H9 (cell line): ENCODE results near the gene CDK6. TPM values are rescaled to one million over a fixed set of nuclear protein-coding genes. Genes with fewer than 3 reads are reported as not detected.

Source experiments
- DNase-seq: peaks from one replicate; pipeline ENCODE4 v3.0.0-alpha.2; 2017
- H2AFZ ChIP-seq: one replicate; pipeline ENCODE4 v1.6.1; 2013; ENCODE audit warnings: mild to moderate bottlenecking, low read length, control low read depth, moderate library complexity
- H2AK5ac ChIP-seq: 2 replicates; pipeline ENCODE4 v1.6.1; 2013; ENCODE audit warnings: low read length, control low read depth, mixed read lengths; ENCODE audit not compliant: insufficient read length
- H2BK120ac ChIP-seq: one replicate; pipeline ENCODE4 v1.6.1; 2013; ENCODE audit warnings: low read depth, mild to moderate bottlenecking, low read length, control low read depth, inconsistent platforms; ENCODE audit not compliant: poor library complexity, severe bottlenecking
- H2BK12ac ChIP-seq: 2 replicates; pipeline ENCODE4 v1.6.1; 2013; ENCODE audit warnings: low read length, control low read depth, mixed read lengths, low read depth; ENCODE audit not compliant: insufficient read length
- H2BK15ac ChIP-seq: 2 replicates; pipeline ENCODE4 v1.6.1; 2013; ENCODE audit warnings: low read depth, low read length, control low read depth
- H2BK20ac ChIP-seq: one replicate; pipeline ENCODE4 v1.6.1; 2013; ENCODE audit warnings: low read depth, mild to moderate bottlenecking, low read length, control low read depth, inconsistent platforms; ENCODE audit not compliant: poor library complexity, severe bottlenecking
- H2BK5ac ChIP-seq: 2 replicates; pipeline ENCODE4 v1.6.1; 2013; ENCODE audit warnings: low read length, control low read depth, mixed read lengths; ENCODE audit not compliant: insufficient read length
- H3K14ac ChIP-seq: 2 replicates; pipeline ENCODE4 v1.6.1; 2013; ENCODE audit warnings: low read length, control low read depth; ENCODE audit not compliant: insufficient read depth
- H3K18ac ChIP-seq: 2 replicates; pipeline ENCODE4 v1.6.1; 2013; ENCODE audit warnings: low read depth, mild to moderate bottlenecking, mixed read lengths, low read length, control low read depth; ENCODE audit not compliant: insufficient read length
- H3K23ac ChIP-seq: 2 replicates; pipeline ENCODE4 v1.6.1; 2013; ENCODE audit warnings: low read length, control low read depth, mixed read lengths, low read depth; ENCODE audit not compliant: insufficient read length
- H3K23me2 ChIP-seq: 2 replicates; pipeline ENCODE4 v1.6.1; 2013; ENCODE audit warnings: low read depth, mild to moderate bottlenecking, mixed read lengths, low read length, control low read depth; ENCODE audit not compliant: insufficient read length, poor library complexity, severe bottlenecking
- H3K27ac ChIP-seq: 2 replicates; pipeline ENCODE4 v1.5.1; 2013; ENCODE audit warnings: low read length, control low read depth, mixed read lengths, low read depth; ENCODE audit not compliant: insufficient read length
- H3K27me3 ChIP-seq: 2 replicates; pipeline ENCODE4 v1.6.1; 2013; ENCODE audit warnings: low read length, control low read depth, inconsistent platforms; ENCODE audit not compliant: insufficient read depth
- H3K4ac ChIP-seq: 2 replicates; pipeline ENCODE4 v1.6.1; 2013; ENCODE audit warnings: low read depth, mild to moderate bottlenecking, control low read depth, inconsistent platforms, low read length, moderate library complexity
- H3K4me1 ChIP-seq: 2 replicates; pipeline ENCODE4 v1.6.1; 2013; ENCODE audit warnings: low read length, control low read depth, inconsistent platforms; ENCODE audit not compliant: insufficient read depth
- H3K4me2 ChIP-seq: 2 replicates; pipeline ENCODE4 v1.6.1; 2013; ENCODE audit warnings: low read length, control low read depth, mixed read lengths; ENCODE audit not compliant: insufficient read length, insufficient read depth
- H3K56ac ChIP-seq: 2 replicates; pipeline ENCODE4 v1.6.1; 2013; ENCODE audit warnings: low read depth, mild to moderate bottlenecking, mixed read lengths, low read length, control low read depth; ENCODE audit not compliant: insufficient read length
- H3K79me1 ChIP-seq: 2 replicates; pipeline ENCODE4 v1.6.1; 2013; ENCODE audit warnings: low read depth, mild to moderate bottlenecking, moderate library complexity, low read length, control low read depth, inconsistent platforms; ENCODE audit not compliant: insufficient read depth, poor library complexity, severe bottlenecking
- H3K79me2 ChIP-seq: 2 replicates; pipeline ENCODE4 v1.6.1; 2013; ENCODE audit warnings: low read length, control low read depth, inconsistent platforms; ENCODE audit not compliant: insufficient read depth
- H3K9ac ChIP-seq: 2 replicates; pipeline ENCODE4 v1.6.1; 2013; ENCODE audit warnings: low read length, control low read depth, mixed read lengths; ENCODE audit not compliant: insufficient read length; ENCODE audit errors: extremely low read depth
- H3K9me3 ChIP-seq: one replicate; pipeline ENCODE4 v1.6.1; 2013; ENCODE audit warnings: low read depth, low read length, inconsistent platforms; ENCODE audit not compliant: control insufficient read depth
- H3T11ph ChIP-seq: one replicate; pipeline ENCODE4 v1.6.1; 2013; ENCODE audit warnings: mild to moderate bottlenecking, low read length, control low read depth, inconsistent platforms
- H4K20me1 ChIP-seq: one replicate; pipeline ENCODE4 v1.6.1; 2013; ENCODE audit not compliant: control insufficient read depth, insufficient read length, insufficient read depth
- H4K5ac ChIP-seq: 2 replicates; pipeline ENCODE4 v1.6.1; 2013; ENCODE audit warnings: low read depth, mild to moderate bottlenecking, mixed read lengths, low read length, control low read depth; ENCODE audit not compliant: insufficient read length
- H4K8ac ChIP-seq: replicated peaks from 2 replicates; pipeline ENCODE4 v1.6.1; 2013; ENCODE audit warnings: low read length, control low read depth, mixed read lengths, low read depth; ENCODE audit not compliant: insufficient read length
- H4K91ac ChIP-seq: 2 replicates; pipeline ENCODE4 v1.6.1; 2013; ENCODE audit warnings: low read depth, mild to moderate bottlenecking, moderate library complexity, mixed read lengths, low read length, control low read depth; ENCODE audit not compliant: insufficient read length
- H3K27ac Mint-ChIP-seq, 3 experiments: 2 replicates in 2 of 3; 3 replicates in 1 of 3; pipeline ENCODE4 v1.8.0; 2020 to 2021; ENCODE audit warnings: mixed read lengths in 3 of 3, mild to moderate bottlenecking in 1 of 3, moderate library complexity in 1 of 3
- H3K27me3 Mint-ChIP-seq: 2 replicates; pipeline ENCODE4 v1.8.0; 2021; ENCODE audit warnings: low read depth, mild to moderate bottlenecking, moderate library complexity, mixed read lengths
- H3K36me3 Mint-ChIP-seq, 3 experiments: 2 replicates in 2 of 3; 3 replicates in 1 of 3; pipeline ENCODE4 v1.8.0; 2020 to 2021; ENCODE audit warnings: low read depth in 3 of 3, mixed read lengths in 3 of 3; ENCODE audit not compliant: insufficient read depth in 1 of 3
- H3K4me1 Mint-ChIP-seq, 2 experiments: 2 replicates each; pipeline ENCODE4 v1.8.0; 2020; ENCODE audit warnings: mixed read lengths in 2 of 2
- H3K4me3 Mint-ChIP-seq, 2 experiments: 2 replicates in 1 of 2; 3 replicates in 1 of 2; pipeline ENCODE4 v1.8.0; 2020 to 2021; ENCODE audit warnings: mild to moderate bottlenecking in 2 of 2, mixed read lengths in 2 of 2, moderate library complexity in 1 of 2
- H3K9me3 Mint-ChIP-seq, 2 experiments: 2 replicates in 1 of 2; 3 replicates in 1 of 2; pipeline ENCODE4 v1.8.0; 2020; ENCODE audit warnings: mild to moderate bottlenecking in 2 of 2, mixed read lengths in 2 of 2, moderate library complexity in 1 of 2
- WGBS: extraction: QIAGEN DNeasy Blood & Tissue Kit; methylation state at CpG from one replicate; pipeline ENCODE4 v1.1.7; 2013; ENCODE audit warnings: missing lambda C conversion rate, low lambda C conversion rate, mixed read lengths; ENCODE audit not compliant: insufficient read length; ENCODE audit errors: extremely low coverage; 5-methylcytosine and 5-hydroxymethylcytosine counted together
- total RNA-seq: library from RNA; stranded (reverse); gene quantifications from 2 replicates; pipeline ENCODE4 v1.2.1, GENCODE V29; 2021
- TF ChIP-seq, protein P1 (sequence below): fragments of 200-600 bp; sonication (generic); conservative IDR thresholded peaks from 3 replicates; pipeline ENCODE4 v1.8.0; 2021; ENCODE audit warnings: antibody characterized with exemption, mild to moderate bottlenecking

The CDK6 gene
- total RNA-seq, 1 experiment from 2014 or later, result 30.0 TPM

DNA sequence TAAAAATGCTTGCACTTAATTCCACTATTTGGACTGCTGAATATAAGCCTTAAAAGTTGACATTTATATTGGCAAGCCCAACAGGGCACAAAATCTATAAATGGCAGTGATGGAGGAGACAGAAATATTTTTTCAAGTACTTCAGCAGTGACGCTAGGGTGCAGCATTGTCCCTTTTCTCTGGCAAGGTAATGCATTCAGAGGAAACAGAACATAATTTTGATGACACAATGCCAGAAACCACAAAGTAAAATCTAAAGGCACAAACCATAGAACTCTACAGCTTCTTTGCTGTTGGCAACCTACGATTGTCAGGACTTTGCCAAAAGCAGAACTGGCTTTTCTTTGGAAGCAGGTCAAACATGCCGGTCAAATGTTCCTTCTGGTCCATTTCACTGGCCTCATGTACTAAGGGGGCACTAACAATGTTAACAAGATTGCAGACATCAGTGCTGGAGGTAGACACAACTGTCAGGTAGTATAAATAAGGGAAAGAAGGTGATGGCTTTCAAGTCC lies 215.3 kb downstream of the CDK6 start:
- H3K4me2 ChIP-seq, result no peak overlapping the region
- no peak overlapping the region for H4K8ac ChIP-seq
- H3T11ph ChIP-seq, result no peak overlapping the region
- no peak overlapping the region for H3K27ac Mint-ChIP-seq
- no peaks in the 10 kb centered on the region for H3K4me1 ChIP-seq
- no peak overlapping the region for H4K5ac ChIP-seq
- H4K91ac ChIP-seq, result no peak overlapping the region
- H3K56ac ChIP-seq, result no peak overlapping the region
- TF ChIP-seq, protein P1, sequence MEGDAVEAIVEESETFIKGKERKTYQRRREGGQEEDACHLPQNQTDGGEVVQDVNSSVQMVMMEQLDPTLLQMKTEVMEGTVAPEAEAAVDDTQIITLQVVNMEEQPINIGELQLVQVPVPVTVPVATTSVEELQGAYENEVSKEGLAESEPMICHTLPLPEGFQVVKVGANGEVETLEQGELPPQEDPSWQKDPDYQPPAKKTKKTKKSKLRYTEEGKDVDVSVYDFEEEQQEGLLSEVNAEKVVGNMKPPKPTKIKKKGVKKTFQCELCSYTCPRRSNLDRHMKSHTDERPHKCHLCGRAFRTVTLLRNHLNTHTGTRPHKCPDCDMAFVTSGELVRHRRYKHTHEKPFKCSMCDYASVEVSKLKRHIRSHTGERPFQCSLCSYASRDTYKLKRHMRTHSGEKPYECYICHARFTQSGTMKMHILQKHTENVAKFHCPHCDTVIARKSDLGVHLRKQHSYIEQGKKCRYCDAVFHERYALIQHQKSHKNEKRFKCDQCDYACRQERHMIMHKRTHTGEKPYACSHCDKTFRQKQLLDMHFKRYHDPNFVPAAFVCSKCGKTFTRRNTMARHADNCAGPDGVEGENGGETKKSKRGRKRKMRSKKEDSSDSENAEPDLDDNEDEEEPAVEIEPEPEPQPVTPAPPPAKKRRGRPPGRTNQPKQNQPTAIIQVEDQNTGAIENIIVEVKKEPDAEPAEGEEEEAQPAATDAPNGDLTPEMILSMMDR, result peak; percentile 83
- H3K4me3 Mint-ChIP-seq, result no peak overlapping the region
- peaks cover 0 to 4% of the 10 kb centered on the region in 2 experiments; a peak in 2 of 5 replicates for H3K9me3 Mint-ChIP-seq
- H3K36me3 Mint-ChIP-seq, result no peaks in the 10 kb centered on the region; a peak in 1 of 7 replicates
- no peaks in the 10 kb centered on the region for H3K23me2 ChIP-seq
- no peak overlapping the region for H3K4ac ChIP-seq
- peaks cover 6 to 11% of the 10 kb centered on the region in 2 experiments for H3K4me1 Mint-ChIP-seq
- H2BK20ac ChIP-seq, result no peak overlapping the region
- WGBS, result no CpG with 5 or more reads among the region's 3 CpGs
- DNase-seq, result no peak
- H3K27me3 Mint-ChIP-seq, result no peaks in the 10 kb centered on the region
- H3K9me3 ChIP-seq, result no peaks in the 10 kb centered on the region
- no peak overlapping the region for H3K14ac ChIP-seq
- no peak overlapping the region for H2BK5ac ChIP-seq
- no peaks in the 10 kb centered on the region for H3K79me1 ChIP-seq
- H2AK5ac ChIP-seq, result no peak overlapping the region
- H3K79me2 ChIP-seq, result no peaks in the 10 kb centered on the region
- no peak overlapping the region for H2BK15ac ChIP-seq
- H4K20me1 ChIP-seq, result no peaks in the 10 kb centered on the region
- no peak overlapping the region for H3K27ac ChIP-seq
- no peak overlapping the region for H3K23ac ChIP-seq
- no peak overlapping the region for H2BK12ac ChIP-seq
- H3K9ac ChIP-seq, result no peak overlapping the region
- no peak overlapping the region for H2AFZ ChIP-seq
- no peaks in the 10 kb centered on the region for H3K27me3 ChIP-seq
- H2BK120ac ChIP-seq, result no peak overlapping the region
- no peak overlapping the region for H3K18ac ChIP-seq
